Stimulated activated memory B cell treated with anti-CD40 and anti-IgM and Interleukin-4, amounts not matched to agents 10 μg/mL and 1 μg/mL and 100 μg/mL, for 72 hours (primary cell): Measurements from ENCODE around the gene ZNRD2.

Experiments used
- ATAC-seq: fragments of 150-1000 bp; cut with Tn5 transposase; 2 replicates; pipeline ENCODE4 v1.10.0; 2021
- H3K27ac Mint-ChIP-seq: one replicate; pipeline ENCODE4 v1.8.0; 2022; ENCODE audit warnings: mild to moderate bottlenecking, mixed read lengths
- H3K27me3 Mint-ChIP-seq: one replicate; pipeline ENCODE4 v1.8.0; 2022; ENCODE audit warnings: mixed read lengths
- H3K36me3 Mint-ChIP-seq: one replicate; pipeline ENCODE4 v1.8.0; 2022; ENCODE audit warnings: mixed read lengths
- H3K4me1 Mint-ChIP-seq: one replicate; pipeline ENCODE4 v1.8.0; 2022; ENCODE audit warnings: mixed read lengths
- H3K4me3 Mint-ChIP-seq: one replicate; pipeline ENCODE4 v1.8.0; 2022; ENCODE audit warnings: mild to moderate bottlenecking, moderate library complexity, mixed read lengths
- H3K9me3 Mint-ChIP-seq: one replicate; pipeline ENCODE4 v1.8.0; 2022; ENCODE audit warnings: mixed read lengths

The ZNRD2 gene

GRCh38 chr11:65583589-65583988 is 13.3 kb downstream of the ZNRD2 start:
- H3K4me3 Mint-ChIP-seq, result no peak overlapping the region
- peak overlapping the region; percentile 38 for H3K27ac Mint-ChIP-seq
- H3K9me3 Mint-ChIP-seq, result no peaks in the 10 kb centered on the region
- peaks cover 70% of the 10 kb centered on the region for H3K36me3 Mint-ChIP-seq
- peaks cover 61% of the 10 kb centered on the region for H3K4me1 Mint-ChIP-seq
- ATAC-seq, result no peak
- H3K27me3 Mint-ChIP-seq, result no peaks in the 10 kb centered on the region

DNA sequence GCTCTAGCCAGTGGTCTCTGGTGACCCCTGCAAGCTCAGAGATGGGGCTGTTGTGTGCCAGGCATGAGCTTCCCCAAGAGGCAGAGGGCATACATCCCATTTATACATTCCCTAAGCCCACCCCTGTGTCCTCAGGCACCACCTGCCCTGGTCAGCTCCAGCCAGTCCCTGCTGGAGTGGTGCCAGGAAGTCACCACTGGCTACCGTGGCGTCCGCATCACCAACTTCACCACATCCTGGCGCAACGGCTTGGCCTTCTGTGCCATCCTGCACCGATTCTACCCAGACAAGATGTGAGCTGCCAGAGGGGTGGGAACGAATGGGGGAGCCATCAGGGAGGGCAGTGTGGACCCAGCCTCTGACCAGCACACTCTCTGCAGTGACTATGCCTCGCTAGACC is 13.8 kb downstream of the ZNRD2 start:
- Mint-ChIP-seq H3K4me3 (no peak overlapping the region), H3K9me3 (no peaks in the 10 kb centered on the region), H3K27ac (peak overlapping the region; percentile 24), H3K36me3 (peaks cover 65% of the 10 kb centered on the region), H3K4me1 (peaks cover 61% of the 10 kb centered on the region), H3K27me3 (no peaks in the 10 kb centered on the region)
- no peak for ATAC-seq

DNA sequence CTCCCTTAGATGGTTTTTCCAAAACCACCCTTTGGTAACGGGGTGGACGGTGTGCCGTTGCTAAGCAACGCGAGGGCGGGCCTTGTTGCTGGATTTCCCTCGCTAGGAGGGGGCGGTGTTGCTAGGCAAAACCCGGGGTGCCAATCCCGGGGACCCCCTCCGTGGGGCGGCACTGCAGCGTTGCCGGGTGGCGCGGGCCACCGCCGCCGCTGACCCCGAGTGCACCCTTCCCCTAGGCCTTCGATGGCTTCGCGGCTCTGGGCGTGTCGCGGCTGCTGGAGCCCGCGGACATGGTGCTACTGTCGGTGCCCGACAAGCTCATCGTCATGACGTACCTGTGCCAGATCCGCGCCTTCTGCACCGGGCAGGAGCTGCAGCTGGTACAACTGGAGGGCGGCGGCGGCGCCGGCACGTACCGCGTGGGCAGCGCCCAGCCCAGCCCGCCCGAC is 14.5 kb downstream of the ZNRD2 start:
- H3K36me3 Mint-ChIP-seq, result peaks cover 60% of the 10 kb centered on the region
- no peak for ATAC-seq

DNA sequence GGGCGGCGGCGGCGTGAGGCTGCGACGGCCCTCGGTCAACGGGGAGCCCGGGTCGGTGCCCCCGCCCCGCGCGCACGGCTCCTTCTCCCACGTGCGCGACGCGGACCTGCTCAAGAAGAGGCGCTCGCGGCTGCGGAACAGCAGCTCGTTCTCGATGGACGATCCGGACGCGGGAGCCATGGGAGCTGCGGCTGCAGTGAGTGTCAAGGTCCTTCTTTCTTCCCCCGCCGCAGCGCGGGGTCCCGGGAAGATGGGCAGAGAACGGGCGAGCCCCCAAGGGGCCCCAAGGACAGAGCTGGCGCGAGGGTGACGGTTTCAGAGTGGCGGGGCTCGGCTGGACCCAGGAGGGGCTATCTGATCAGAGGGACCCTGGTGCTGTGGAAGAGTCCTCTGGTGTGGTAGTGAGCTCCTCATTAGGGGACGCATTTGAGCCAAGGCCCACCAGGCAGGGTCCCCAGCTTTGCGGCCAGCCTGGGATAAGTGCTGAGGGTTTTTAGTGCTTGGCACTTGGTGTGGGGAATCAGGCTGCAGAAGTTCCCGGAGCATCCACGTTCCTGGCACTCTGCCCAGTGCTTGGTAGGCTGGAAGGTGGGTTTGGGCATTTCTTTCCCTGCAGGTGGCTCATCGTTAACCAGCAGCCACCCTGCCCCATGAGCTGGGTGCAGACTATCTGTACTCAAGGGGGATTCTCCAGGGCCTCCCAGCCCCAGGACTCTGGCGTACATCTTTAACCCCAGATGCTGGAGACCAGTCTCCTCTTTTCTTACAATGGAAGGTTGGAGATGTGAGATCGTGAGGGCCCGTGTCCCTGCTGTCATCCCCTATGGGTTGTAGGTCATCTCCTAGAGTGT is 15.3 kb downstream of the ZNRD2 start:
- Mint-ChIP-seq H3K36me3 (peaks cover 59% of the 10 kb centered on the region), H3K4me1 (peaks cover 76% of the 10 kb centered on the region), H3K9me3 (no peaks in the 10 kb centered on the region), H3K4me3 (peak overlapping the region; percentile 42), H3K27ac (peak overlapping the region; percentile 98), H3K27me3 (no peaks in the 10 kb centered on the region)
- ATAC-seq, result no peak

More for the DNA sequence above, 14.5 kb downstream of the ZNRD2 start:
- H3K9me3 Mint-ChIP-seq, result no peaks in the 10 kb centered on the region
- no peaks in the 10 kb centered on the region for H3K27me3 Mint-ChIP-seq
- H3K4me3 Mint-ChIP-seq, result no peak overlapping the region
- H3K27ac Mint-ChIP-seq, result peak overlapping the region; percentile 24
- peaks cover 67% of the 10 kb centered on the region for H3K4me1 Mint-ChIP-seq

DNA sequence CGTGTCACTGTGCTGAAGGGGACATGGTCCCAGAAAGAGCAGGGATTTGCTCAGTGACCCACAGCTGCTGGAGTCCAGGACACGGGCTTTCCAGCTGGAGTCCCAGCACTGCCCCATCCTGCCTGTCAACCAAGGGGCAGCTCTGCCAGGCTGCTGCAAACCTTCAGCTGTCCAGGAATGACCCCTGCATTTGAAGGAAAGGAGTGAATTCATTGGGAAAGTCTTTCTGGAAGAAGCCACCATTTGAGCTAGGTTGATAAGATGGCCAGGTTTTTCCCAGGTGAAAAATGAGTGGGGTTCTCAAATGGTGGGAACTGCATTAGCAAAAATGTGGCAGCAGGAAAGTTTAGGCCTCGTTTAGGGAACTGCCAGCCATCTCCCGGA is 16.0 kb downstream of the ZNRD2 start:
- Mint-ChIP-seq H3K9me3 (no peaks in the 10 kb centered on the region), H3K4me3 (peak overlapping the region; percentile 42), H3K4me1 (peaks cover 76% of the 10 kb centered on the region), H3K36me3 (peaks cover 59% of the 10 kb centered on the region), H3K27ac (peak overlapping the region; percentile 98), H3K27me3 (no peaks in the 10 kb centered on the region)
- ATAC-seq, result no peak

- H3K9me3 Mint-ChIP-seq, result no peaks in the 10 kb centered on the region
- H3K4me1 Mint-ChIP-seq, result peaks cover 75% of the 10 kb centered on the region
- no peak overlapping the region for H3K4me3 Mint-ChIP-seq
- no peak for ATAC-seq
- H3K27me3 Mint-ChIP-seq, result no peaks in the 10 kb centered on the region
- peak overlapping the region; percentile 98 for H3K27ac Mint-ChIP-seq
- H3K36me3 Mint-ChIP-seq, result peaks cover 59% of the 10 kb centered on the region
Observed at GRCh38 chr11:65586676-65587075, 16.4 kb downstream of the ZNRD2 start.

GRCh38 chr11:65588199-65589054 is 18.1 kb downstream of the ZNRD2 start:
- Mint-ChIP-seq H3K27ac (peak overlapping the region; percentile 98), H3K36me3 (peaks cover 50% of the 10 kb centered on the region), H3K27me3 (no peaks in the 10 kb centered on the region), H3K9me3 (no peaks in the 10 kb centered on the region), H3K4me3 (peak overlapping the region; percentile 61), H3K4me1 (peaks cover 65% of the 10 kb centered on the region)
- peak; percentile 91 for ATAC-seq

GRCh38 chr11:65589444-65590239 is 19.4 kb downstream of the ZNRD2 start:
- peaks cover 39% of the 10 kb centered on the region for H3K36me3 Mint-ChIP-seq
- no peaks in the 10 kb centered on the region for H3K9me3 Mint-ChIP-seq
- peak overlapping the region; percentile 14 for H3K4me3 Mint-ChIP-seq
- H3K27me3 Mint-ChIP-seq, result no peaks in the 10 kb centered on the region
- ATAC-seq, result peak; percentile 47
- peaks cover 66% of the 10 kb centered on the region for H3K4me1 Mint-ChIP-seq
- H3K27ac Mint-ChIP-seq, result peak overlapping the region; percentile 98

DNA sequence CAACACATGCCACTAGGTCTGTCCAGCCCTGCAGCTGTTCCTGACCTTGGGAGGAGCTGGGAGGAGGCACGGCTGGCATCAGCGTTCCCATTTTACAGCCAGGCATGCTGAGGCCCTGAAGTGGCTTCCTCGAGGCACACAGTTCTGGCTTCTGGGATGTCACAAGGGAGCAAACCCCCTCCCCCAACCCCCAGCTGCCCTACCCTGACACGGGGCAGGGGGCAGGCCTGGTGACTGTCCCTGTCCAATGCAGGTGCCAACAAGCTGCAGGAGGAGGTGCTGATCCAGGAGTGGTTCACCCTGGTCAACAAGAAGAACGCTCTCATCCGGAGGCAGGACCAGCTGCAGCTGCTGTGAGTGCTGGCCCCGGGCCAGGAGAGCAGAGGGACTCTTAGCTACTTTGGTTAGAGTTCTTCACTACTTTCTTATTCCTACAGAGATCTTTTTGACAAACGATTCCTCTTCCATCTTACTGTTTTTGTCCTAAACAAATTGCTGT is 20.0 kb downstream of the ZNRD2 start:
- Mint-ChIP-seq H3K36me3 (peaks cover 39% of the 10 kb centered on the region), H3K27ac (peak overlapping the region; percentile 98), H3K4me3 (no peak overlapping the region), H3K9me3 (no peaks in the 10 kb centered on the region), H3K4me1 (peaks cover 72% of the 10 kb centered on the region), H3K27me3 (no peaks in the 10 kb centered on the region)
- no peak for ATAC-seq

- no peak overlapping the region for H3K27ac Mint-ChIP-seq
Observed at GRCh38 chr11:65591939-65592857, 21.9 kb downstream of the ZNRD2 start.

DNA sequence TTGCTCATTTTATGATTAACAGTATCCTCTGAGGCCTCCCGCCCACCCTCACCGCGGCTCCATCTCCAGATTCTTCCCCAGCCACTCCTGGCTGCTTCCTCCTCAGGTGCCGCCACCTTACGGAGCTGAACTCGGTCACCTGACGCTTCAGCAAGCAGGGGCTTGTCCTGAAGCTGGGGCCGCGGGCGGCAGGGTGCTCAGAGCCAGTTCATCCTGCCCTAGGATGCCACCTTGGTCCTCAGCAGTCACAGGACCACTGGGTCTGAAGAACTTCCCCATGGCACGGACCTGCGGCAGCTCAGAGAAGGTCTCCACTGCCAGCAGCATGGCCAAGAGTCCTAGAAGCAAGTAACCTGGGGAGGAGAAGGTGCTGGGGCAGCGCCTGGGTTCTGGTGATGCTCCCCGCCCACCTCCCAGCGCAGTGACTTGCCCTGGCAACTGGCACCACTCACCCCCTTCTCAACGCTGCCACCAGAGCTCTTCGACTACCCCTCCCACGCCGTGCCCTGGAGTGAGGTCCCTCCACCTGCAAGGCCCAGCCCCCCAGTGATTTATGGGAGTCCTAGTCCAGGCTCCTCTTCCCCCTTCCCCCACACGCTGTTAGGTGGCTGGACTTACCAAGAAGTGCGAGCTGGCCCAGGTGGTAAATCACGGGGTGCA is 22.7 kb downstream of the ZNRD2 start:
- peaks cover 54% of the 10 kb centered on the region for H3K4me1 Mint-ChIP-seq
- no peaks in the 10 kb centered on the region for H3K27me3 Mint-ChIP-seq
- H3K9me3 Mint-ChIP-seq, result no peaks in the 10 kb centered on the region
- no peak for ATAC-seq
- H3K4me3 Mint-ChIP-seq, result no peak overlapping the region
- H3K36me3 Mint-ChIP-seq, result peaks cover 41% of the 10 kb centered on the region
- H3K27ac Mint-ChIP-seq, result peak overlapping the region; percentile 37

More at GRCh38 chr11:65591939-65592857, 21.9 kb downstream of the ZNRD2 start:
- Mint-ChIP-seq H3K36me3 (peaks cover 33% of the 10 kb centered on the region), H3K4me3 (no peak overlapping the region), H3K4me1 (peaks cover 62% of the 10 kb centered on the region), H3K9me3 (no peaks in the 10 kb centered on the region), H3K27me3 (no peaks in the 10 kb centered on the region)
- no peak for ATAC-seq

DNA sequence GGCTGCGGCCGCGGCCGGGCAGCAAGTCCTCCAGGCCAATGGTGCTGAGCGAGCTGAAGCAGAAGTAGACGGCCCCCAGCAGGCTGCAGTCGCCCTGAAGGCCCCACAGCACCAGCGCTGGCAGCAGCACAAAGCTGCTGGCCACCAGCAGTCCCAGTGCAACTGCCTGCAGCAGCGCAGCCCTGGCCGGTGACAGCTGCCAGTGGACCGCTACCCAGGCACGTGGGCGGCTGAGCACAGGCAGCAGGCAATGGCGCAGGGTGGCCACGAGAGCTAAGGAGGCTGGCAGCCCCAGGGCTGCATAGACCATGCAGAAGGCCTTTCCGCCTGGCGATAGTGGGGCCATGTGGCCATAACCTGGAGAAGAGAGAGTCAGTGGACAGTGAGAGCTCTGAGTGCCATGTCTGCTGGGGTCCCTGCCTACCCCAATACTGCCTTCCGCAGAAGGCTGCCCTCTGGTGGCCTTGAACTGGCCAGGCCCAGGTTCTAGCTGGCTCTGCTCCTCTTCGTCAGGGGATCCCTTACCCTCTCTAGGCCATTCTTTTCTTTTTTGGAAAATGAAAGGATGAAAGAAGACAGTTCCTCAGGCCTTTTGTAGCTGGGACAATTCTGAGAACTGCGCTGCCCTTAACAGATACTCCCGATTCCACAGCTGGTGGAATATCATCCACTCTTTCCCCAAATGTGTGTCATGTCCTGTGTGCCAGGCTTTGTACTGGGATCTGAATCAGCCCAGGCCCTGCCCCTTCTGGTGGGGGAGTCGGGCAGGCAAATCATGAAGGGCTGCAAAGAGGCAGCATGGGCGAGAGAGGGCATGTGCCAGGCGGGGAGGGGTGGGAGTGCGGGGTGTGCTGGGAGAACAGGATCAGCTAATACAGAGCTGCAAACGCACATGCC is 23.5 kb downstream of the ZNRD2 start:
- Mint-ChIP-seq H3K4me3 (no peak overlapping the region), H3K27me3 (no peaks in the 10 kb centered on the region), H3K27ac (peak overlapping the region; percentile 37), H3K4me1 (peaks cover 47% of the 10 kb centered on the region), H3K36me3 (peaks cover 47% of the 10 kb centered on the region), H3K9me3 (no peaks in the 10 kb centered on the region)
- ATAC-seq, result no peak

DNA sequence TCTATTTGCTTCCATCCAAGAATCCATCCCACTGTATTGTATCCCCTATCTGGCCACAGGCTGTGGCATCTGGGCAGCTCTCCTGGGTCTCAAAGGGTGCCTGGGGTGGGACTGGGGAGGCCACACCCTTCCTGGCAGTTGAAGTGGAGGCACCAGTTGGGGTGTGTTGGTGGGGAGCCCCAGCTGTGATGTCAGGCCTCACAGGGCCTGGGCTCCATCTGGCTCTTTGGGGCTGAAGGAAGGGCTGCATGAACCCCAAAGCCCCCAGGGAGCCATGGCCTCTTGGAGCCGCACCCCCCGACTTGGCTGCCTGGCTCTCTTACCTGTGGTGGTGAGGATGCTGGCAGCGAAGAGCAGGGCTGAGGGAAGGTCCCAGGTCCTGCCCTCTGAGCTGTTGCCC is 24.9 kb downstream of the ZNRD2 start:
- no peaks in the 10 kb centered on the region for H3K27me3 Mint-ChIP-seq
- no peak for ATAC-seq

More for the DNA sequence above, 24.9 kb downstream of the ZNRD2 start:
- no peak overlapping the region for H3K4me3 Mint-ChIP-seq
- peak overlapping the region; percentile 33 for H3K27ac Mint-ChIP-seq
- no peaks in the 10 kb centered on the region for H3K9me3 Mint-ChIP-seq
- H3K4me1 Mint-ChIP-seq, result peaks cover 33% of the 10 kb centered on the region
- H3K36me3 Mint-ChIP-seq, result peaks cover 49% of the 10 kb centered on the region
